Measurements from ENCODE around the gene SNX32.
A peak's percentile ranks its signal among the peaks of the same experiment; 100 is the strongest.

SNX32 gene

DNA sequence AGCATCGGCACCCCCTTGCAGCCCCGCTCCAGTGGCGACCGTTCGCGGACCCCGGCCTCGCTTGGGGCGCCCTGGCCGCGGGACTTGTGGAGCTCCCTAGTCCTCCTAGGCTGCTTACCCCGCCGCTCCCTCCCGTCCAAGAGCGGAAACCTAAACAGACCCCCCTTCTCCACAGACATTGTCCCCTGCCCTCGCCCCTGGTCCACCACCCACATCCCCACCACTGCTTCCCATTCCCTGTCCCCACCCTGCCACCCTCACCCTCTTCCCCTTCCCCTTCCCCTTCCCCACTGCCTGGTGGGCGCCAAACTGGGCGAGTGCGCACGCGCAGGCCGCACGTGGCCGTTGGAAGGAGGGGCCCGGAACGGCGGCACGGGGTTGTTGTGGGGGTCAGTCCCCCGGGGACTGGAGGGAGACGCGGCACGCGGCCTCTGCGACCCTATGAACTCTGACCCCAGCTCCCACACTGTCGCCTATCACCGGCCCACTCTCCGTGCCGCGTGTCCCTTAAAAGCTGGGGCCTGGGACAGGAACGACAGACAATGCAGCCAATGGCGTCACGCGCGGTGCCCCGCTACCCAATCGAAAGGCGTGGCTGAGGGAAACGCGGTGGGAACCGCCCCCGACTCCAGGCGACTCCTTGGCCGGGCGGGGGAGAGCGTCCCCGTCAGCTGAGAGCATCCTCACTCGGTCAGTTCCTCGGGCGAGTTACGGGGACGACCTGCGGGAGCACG lies at the start of gene SNX32:
Gene SNX32 (plus strand): TSS at position 667 of the 734 bp plus-strand sequence. CDS start 103 bp downstream, outside the sequence.
- Histone ChIP-seq H3K79me2 (ENCODE audit: control insufficient read depth, insufficient read depth, low read length, unreplicated experiment) (peaks cover 8% of the 10 kb centered on the region), H3K36me3 (ENCODE audit: insufficient read depth, low read length) (no peaks in the 10 kb centered on the region), H3K27ac (ENCODE audit: low read depth, low read length) (peak within 1 kb of the TSS; percentile 7; the same call in 1 of the 2 replicates), H3K4me3 (ENCODE audit: low read depth, low read length) (peak within 1 kb of the TSS; percentile 79), H3K27me3 (ENCODE audit: insufficient read depth, low read length) (no peaks in the 10 kb centered on the region), H2AFZ (ENCODE audit: low read length, unreplicated experiment) (peak within 1 kb of the TSS; percentile 45), H3K4me1 (ENCODE audit: control insufficient read depth, insufficient read depth, low read length, unreplicated experiment) (peaks cover 6% of the 10 kb centered on the region)

GRCh38 chr11:65785319-65786007 lies 48.3 kb upstream of the SNX32 start:
- Histone ChIP-seq H3K27ac (ENCODE audit: low read depth, low read length) (no peak overlapping the region), H3K36me3 (ENCODE audit: insufficient read depth, low read length) (no peaks in the 10 kb centered on the region), H3K4me1 (ENCODE audit: control insufficient read depth, insufficient read depth, low read length, unreplicated experiment) (peaks cover 4% of the 10 kb centered on the region), H2AFZ (ENCODE audit: low read length, unreplicated experiment) (no peak overlapping the region), H3K4me3 (ENCODE audit: low read depth, low read length) (no peak overlapping the region), H3K27me3 (ENCODE audit: insufficient read depth, low read length) (peaks cover 44% of the 10 kb centered on the region), H3K79me2 (ENCODE audit: control insufficient read depth, insufficient read depth, low read length, unreplicated experiment) (no peaks in the 10 kb centered on the region)

DNA sequence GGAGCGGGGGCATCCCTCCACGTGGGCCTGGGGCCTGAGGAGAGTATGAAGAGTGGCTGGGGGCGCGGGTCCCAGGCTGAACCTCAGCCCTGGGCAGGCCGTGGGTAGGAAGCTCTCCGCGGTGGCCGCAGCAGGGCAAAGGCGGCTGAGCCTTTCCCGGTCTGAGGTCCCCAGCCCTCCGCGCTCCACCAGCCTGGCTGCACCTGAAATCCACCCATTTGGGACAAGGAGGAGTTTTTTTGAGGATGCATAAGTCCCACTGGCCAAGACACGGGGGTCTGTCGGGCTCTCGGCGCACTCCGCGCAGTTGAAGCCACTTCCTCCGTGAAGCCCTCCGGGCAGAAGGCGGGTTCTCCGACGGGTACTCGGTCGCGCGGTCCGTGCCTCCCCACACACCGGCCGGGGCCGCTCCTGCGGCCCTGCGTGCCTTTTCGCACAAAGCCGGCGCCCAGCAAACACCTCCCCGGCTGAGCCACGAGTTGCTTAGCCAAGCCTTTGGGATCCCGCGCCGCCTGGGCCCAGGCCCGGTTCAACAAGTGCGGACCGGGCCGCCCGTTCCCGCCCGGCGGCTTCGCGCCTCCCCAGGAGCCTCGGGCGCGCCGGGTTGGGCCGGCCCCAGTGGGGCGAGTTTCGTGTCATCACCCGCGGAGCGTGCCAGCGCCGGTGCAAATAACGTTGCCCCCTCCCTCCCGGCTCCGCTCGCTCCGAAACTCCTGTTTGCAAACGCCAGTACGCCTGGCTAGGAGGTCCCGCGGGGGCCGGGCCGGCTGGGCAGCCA lies 47.6 kb upstream of the SNX32 start:
- Histone ChIP-seq H2AFZ (ENCODE audit: low read length, unreplicated experiment) (no peak overlapping the region), H3K4me3 (ENCODE audit: low read depth, low read length) (no peak overlapping the region), H3K4me1 (ENCODE audit: control insufficient read depth, insufficient read depth, low read length, unreplicated experiment) (peaks cover 4% of the 10 kb centered on the region), H3K27ac (ENCODE audit: low read depth, low read length) (no peak overlapping the region), H3K27me3 (ENCODE audit: insufficient read depth, low read length) (peaks cover 44% of the 10 kb centered on the region), H3K36me3 (ENCODE audit: insufficient read depth, low read length) (no peaks in the 10 kb centered on the region), H3K79me2 (ENCODE audit: control insufficient read depth, insufficient read depth, low read length, unreplicated experiment) (no peaks in the 10 kb centered on the region)

GRCh38 chr11:65786786-65787636 lies 46.8 kb upstream of the SNX32 start, which contains the start of gene OVOL1:
TSS of gene OVOL1 (plus strand) at chr11:65787063. CDS start at chr11:65787374, 311 bp downstream.
- H3K4me1 ChIP-seq (ENCODE audit: control insufficient read depth, insufficient read depth, low read length, unreplicated experiment) = peaks cover 4% of the 10 kb centered on the region
- H2AFZ ChIP-seq (ENCODE audit: low read length, unreplicated experiment) = no peak within 1 kb of the TSS
- no peak within 1 kb of the TSS for H3K4me3 ChIP-seq (ENCODE audit: low read depth, low read length)
- no peak within 1 kb of the TSS for H3K27ac ChIP-seq (ENCODE audit: low read depth, low read length)
- H3K27me3 ChIP-seq (ENCODE audit: insufficient read depth, low read length) = peaks cover 44% of the 10 kb centered on the region
- H3K79me2 ChIP-seq (ENCODE audit: control insufficient read depth, insufficient read depth, low read length, unreplicated experiment) = no peaks in the 10 kb centered on the region
- H3K36me3 ChIP-seq (ENCODE audit: insufficient read depth, low read length) = no peaks in the 10 kb centered on the region

- no peak overlapping the region for H3K27ac ChIP-seq (ENCODE audit: low read depth, low read length)
- peaks cover 44% of the 10 kb centered on the region for H3K27me3 ChIP-seq (ENCODE audit: insufficient read depth, low read length)
- H3K4me3 ChIP-seq (ENCODE audit: low read depth, low read length) = no peak overlapping the region
- H3K36me3 ChIP-seq (ENCODE audit: insufficient read depth, low read length) = no peaks in the 10 kb centered on the region
- no peaks in the 10 kb centered on the region for H3K79me2 ChIP-seq (ENCODE audit: control insufficient read depth, insufficient read depth, low read length, unreplicated experiment)
- no peak overlapping the region for H2AFZ ChIP-seq (ENCODE audit: low read length, unreplicated experiment)
- H3K4me1 ChIP-seq (ENCODE audit: control insufficient read depth, insufficient read depth, low read length, unreplicated experiment) = peaks cover 4% of the 10 kb centered on the region
Observed at GRCh38 chr11:65787649-65788622, 45.8 kb upstream of the SNX32 start.

DNA sequence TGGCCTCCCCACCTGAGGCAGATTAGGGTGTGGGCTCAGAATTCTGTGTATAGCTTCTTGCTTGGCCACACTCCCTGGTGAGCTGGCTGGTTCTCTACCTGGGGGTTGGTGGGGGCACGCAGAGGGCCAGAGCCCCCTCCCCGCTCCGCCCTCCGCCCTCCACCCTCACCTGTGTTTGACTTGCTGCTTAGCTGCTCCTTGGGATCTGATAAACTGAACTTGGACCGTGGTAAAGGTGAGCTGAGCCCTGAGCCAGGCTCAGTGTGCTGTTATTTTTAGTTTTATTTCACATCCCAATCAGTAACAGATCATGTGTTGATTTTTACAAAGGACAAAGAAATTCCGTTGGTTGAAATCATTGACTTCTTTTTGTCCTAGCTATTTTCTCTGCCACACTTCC lies 44.9 kb upstream of the SNX32 start:
- Histone ChIP-seq H3K27me3 (ENCODE audit: insufficient read depth, low read length) (peaks cover 44% of the 10 kb centered on the region), H3K27ac (ENCODE audit: low read depth, low read length) (no peak overlapping the region), H3K79me2 (ENCODE audit: control insufficient read depth, insufficient read depth, low read length, unreplicated experiment) (no peaks in the 10 kb centered on the region), H3K36me3 (ENCODE audit: insufficient read depth, low read length) (no peaks in the 10 kb centered on the region), H3K4me3 (ENCODE audit: low read depth, low read length) (no peak overlapping the region), H2AFZ (ENCODE audit: low read length, unreplicated experiment) (no peak overlapping the region), H3K4me1 (ENCODE audit: control insufficient read depth, insufficient read depth, low read length, unreplicated experiment) (peaks cover 4% of the 10 kb centered on the region)

DNA sequence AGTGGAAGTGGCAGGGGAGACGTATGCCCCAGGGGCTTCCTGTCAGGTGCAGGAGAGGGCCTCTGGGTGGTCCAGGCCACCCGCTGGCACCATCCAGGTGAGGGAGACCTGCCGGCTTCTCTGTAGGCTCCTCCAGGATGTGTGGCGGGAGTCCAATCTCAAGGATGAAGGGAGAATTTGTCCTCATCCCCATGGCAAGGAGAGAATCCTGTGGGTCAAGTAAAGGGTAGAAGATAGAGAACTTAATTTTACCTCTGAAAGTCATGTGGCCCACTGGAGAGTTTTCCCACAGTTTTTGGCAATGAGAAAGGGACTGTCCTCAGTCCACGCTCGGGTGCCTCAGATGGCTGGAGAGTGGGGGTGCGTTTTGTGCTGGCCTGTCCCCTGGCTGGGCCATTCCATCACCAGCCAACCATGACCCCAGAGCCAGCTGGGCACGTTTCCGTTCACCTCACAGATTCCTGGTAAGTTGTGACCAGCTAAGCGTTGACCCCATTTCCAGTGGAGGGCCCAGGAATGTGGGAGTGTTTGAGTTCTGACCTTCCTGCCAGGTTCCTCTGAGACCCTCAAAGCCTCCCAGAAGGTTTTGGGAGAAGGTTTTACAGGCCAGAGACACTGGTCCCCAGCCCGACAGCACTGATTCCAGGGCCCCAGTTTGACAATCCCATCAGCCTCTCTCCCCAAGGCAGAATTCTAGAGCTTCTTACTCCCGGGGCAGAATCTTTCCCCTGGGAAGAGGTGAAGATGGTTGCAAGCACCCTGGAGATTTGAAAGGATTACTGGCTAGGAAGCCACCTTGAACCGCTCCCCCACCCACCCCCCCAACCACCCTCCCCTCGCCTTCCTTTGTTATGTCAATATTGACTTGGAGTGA lies 44.3 kb upstream of the SNX32 start:
- no peak overlapping the region for H3K4me3 ChIP-seq (ENCODE audit: low read depth, low read length)
- H3K4me1 ChIP-seq (ENCODE audit: control insufficient read depth, insufficient read depth, low read length, unreplicated experiment) = peaks cover 4% of the 10 kb centered on the region

DNA sequence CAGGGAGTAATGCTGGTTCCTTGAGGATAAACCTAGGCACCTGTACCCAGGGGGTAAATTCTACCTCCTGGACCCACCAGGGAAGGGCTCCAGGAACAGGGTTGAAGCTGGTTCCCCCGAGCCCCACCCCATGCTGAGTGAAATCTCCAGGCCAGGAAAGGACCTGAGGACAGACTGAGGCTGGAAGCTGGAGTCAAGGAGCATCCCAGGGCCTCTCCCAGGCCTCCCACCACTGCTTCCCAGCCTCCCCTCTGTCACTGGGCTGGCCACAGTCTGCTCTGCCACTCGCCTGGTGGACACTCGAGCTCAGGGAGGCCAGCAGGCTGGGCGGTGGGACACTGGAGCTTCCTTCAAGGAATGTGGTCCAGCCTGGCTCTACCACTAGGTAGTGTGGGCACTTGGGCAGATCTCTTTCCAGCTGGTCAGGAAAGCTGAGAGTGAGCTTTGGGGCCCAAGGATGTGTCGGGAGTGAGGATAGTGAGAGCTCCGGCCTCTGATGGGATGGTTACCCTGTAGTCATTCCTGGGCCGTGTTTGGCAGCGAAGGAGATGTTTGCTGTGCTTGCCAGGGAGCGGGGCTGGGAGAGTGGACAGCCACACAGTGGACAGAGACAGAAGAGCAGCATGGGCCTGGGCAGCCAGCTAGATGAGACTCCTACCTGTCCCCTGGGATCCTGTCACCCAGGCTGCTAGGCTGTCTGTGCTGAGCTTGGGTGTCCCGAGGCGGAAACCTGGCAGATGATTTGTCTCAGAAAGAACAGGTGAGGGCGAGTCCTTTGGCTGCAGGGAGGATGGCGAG lies 43.5 kb upstream of the SNX32 start:
- Histone ChIP-seq H3K4me1 (ENCODE audit: control insufficient read depth, insufficient read depth, low read length, unreplicated experiment) (peaks cover 4% of the 10 kb centered on the region), H3K27me3 (ENCODE audit: insufficient read depth, low read length) (peaks cover 41% of the 10 kb centered on the region), H3K79me2 (ENCODE audit: control insufficient read depth, insufficient read depth, low read length, unreplicated experiment) (no peaks in the 10 kb centered on the region), H3K27ac (ENCODE audit: low read depth, low read length) (no peak overlapping the region), H3K4me3 (ENCODE audit: low read depth, low read length) (no peak overlapping the region), H3K36me3 (ENCODE audit: insufficient read depth, low read length) (no peaks in the 10 kb centered on the region), H2AFZ (ENCODE audit: low read length, unreplicated experiment) (no peak overlapping the region)

More for the DNA sequence above, 44.3 kb upstream of the SNX32 start:
- H3K27ac ChIP-seq (ENCODE audit: low read depth, low read length) = no peak overlapping the region
- H3K79me2 ChIP-seq (ENCODE audit: control insufficient read depth, insufficient read depth, low read length, unreplicated experiment) = no peaks in the 10 kb centered on the region
- no peak overlapping the region for H2AFZ ChIP-seq (ENCODE audit: low read length, unreplicated experiment)
- H3K36me3 ChIP-seq (ENCODE audit: insufficient read depth, low read length) = no peaks in the 10 kb centered on the region
- H3K27me3 ChIP-seq (ENCODE audit: insufficient read depth, low read length) = peaks cover 44% of the 10 kb centered on the region

Data from ACC112 (cell line).